GM19025 (cell line): Measurements from ENCODE around the gene TSPAN4.

Experiments
- ATAC-seq: cut with Tn5 transposase; IDR thresholded peaks from one replicate; pipeline ENCODE4 v1.9.1; 2021; ENCODE audit warnings: mild to moderate bottlenecking, low read depth, moderate library complexity; ENCODE audit not compliant: unreplicated experiment

The TSPAN4 gene

GRCh38 chr11:877565-877964 lies 34.9 kb downstream of the TSPAN4 start:
- ATAC-seq: no peak

- no peak for ATAC-seq
Measured at GRCh38 chr11:880447-880846, 37.8 kb downstream of the TSPAN4 start.

DNA sequence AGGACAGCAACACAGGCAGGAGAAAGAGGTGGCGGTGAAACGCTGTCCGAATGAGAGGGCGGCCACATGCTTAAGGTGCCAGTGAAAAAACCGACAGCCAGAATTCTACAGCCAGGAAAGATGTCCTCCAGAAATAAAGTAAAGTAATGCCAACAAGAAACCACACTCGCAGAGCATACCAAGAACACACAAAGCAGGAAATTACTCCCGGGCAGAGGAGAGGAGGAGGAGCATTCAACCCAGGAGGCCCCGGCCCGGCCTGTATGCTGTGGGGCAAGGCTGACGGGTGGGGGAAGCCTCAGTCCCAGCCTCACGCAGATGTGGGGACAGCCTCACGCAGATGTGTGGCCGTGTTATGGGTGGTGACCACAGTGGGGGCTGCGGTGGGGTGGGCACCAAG lies 39.9 kb downstream of the TSPAN4 start:
- no peak for ATAC-seq

DNA sequence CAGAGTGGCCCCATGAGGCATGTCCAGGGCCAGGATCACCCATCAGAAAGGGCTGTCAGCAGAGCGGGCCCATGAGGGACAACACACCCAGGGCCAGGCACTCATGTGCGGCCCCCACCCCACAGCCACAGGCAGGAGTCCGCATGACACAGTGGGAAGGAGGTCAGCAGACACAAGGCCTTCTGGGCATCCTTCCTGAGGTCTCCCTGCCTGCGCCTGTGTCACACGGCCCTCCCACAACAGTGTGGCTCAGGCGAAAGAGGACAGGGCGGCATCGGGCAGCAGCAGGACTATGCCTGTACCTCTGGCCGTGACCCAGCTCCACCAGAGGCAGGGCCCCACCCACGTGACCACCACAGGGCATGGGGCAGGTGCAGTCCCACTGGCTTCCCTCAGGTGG lies 40.9 kb downstream of the TSPAN4 start:
- no peak for ATAC-seq

DNA sequence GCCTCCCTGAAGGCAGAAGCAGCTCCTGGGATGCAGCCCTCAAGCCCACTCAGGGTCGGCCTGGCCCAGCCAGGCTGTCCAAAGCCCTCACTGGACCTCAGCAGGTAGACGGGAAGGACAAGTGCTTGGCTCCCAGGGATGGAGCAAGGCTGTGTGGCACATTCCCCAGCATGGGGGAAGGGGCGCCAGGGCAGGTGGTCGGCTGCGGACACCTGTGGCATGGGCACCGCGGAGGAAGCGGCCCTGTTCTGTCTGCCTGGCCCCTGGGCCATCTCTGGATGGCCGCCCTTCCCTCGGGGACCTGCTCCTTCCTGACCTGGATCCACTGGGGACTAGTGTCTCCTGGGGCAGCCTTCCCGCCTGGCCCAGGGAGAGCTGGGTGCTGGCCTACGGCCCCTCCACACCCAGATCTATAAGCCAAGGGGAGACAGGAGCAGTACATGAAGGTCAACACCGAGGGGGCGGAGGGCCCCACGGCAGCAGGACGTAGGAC lies 42.0 kb downstream of the TSPAN4 start:
- no peak for ATAC-seq

DNA sequence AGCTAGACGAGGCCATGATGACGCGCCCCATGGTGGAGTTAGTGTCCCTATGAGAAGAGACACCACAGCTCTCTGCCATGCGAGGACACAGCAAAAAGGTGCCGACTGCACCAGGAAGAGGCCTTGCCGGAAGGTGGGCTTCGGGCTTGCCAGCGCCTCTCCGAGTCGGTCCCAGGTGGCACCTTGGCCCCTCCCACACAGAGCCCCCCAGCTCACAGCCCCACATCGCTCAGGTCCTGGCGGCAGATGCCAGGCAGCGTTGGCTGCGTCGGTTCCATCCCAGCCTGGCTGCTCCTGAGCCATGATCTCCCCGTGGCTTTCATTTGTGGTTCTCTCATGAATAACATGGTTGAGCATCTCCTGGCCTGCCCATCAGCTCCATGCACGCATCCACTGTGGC lies 43.9 kb downstream of the TSPAN4 start:
- ATAC-seq: no peak

DNA sequence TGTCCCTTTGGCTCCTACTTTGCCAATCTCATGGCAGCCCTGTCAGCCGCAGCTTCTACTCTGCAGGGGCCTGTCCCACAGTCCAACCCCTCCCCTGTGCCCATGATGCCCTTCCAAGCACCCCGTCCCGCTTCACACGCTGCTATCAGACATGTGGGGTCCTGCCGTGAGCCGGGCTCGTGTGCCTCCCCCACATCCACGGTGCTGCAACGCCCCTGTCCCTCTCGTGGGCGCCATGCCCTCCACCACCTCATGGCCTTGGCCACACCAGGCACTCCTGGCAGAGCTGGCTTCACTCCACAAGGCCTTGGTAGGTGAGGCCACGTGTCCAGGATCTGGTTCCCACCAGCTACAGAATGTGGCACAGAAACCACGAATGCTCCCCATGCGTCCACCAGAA lies 44.9 kb downstream of the TSPAN4 start:
- no peak for ATAC-seq

DNA sequence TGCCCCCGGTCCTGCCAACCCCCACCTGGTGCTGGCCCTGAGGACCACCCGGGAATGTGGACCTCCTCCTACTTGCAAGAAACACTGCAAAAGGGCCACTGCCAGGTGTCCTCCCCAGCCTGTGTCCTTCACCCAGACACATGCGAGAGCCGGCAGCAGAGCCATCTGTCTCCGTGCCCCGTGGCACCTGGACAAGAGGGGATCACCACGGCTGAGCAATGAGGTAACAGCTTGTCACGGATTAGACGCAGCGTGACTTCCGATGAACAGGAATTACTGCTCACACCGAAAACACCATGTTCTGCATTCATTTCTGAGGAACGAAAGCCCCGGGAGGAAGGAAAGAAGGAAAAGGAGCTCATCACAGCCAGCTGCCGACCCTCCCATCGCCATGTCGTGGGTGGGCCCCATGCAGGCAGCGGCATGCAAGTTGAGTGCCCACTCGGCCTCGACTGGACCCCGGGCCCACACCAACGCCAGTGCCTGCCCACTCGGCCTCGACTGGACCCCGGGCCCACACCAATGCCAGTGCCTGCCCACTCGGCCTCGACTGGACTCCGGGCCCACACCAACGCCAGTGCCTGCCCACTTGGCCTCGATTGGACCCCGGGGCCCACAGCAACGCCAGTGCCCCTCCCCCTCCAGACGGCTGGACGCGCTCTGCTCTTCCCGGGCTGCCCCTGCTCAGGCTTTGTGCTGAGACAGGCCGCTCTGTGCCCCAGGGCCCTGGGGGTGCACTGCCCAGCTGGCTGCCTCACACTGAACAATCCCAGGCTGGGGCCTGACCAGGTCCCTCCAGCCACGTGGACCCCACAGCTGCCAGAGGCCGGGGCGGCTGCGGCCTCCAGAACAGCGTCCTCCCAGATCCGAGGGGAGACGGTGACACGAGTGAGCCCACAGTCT lies 45.9 kb downstream of the TSPAN4 start:
- ATAC-seq: no peak

GRCh38 chr11:889257-889656 lies 46.6 kb downstream of the TSPAN4 start:
- no peak for ATAC-seq

DNA sequence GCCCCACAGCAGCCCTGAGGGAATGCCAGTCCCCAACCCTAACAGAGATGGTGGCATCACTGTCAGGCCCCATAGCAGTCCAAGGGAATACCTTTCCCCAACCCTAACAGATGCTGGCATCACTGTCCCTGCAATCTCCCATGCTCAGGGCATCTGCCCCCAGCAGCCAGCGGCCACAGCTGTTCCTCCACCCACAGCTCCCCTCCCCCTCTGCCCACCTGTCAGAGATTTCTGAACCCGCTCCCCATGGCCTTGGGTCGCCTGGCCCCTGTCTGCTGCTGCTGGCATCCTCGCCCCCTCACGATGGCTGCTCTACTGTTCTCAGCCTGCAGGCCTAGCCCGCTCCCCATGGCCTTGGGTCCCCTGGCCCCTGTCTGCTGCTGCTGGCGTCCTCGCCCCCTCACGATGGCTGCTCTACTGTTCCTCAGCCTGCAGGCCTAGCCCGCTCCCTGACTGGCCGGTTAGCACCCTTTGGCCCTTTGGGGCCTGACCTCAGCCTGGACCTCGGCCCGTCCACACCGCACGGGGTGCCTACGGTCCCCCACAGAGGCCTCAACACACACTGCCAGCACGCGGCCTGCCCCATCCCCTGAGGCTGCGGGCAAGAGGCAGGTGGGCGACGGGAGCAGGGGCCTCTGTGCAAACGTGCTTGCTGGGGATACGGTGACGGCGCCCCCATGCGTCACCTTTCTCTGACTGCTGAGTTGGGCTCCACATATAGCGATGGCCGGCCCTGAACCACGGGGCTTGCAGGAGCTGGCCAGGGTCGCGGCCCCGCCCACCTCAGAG lies 47.2 kb downstream of the TSPAN4 start:
- ATAC-seq: no peak

DNA sequence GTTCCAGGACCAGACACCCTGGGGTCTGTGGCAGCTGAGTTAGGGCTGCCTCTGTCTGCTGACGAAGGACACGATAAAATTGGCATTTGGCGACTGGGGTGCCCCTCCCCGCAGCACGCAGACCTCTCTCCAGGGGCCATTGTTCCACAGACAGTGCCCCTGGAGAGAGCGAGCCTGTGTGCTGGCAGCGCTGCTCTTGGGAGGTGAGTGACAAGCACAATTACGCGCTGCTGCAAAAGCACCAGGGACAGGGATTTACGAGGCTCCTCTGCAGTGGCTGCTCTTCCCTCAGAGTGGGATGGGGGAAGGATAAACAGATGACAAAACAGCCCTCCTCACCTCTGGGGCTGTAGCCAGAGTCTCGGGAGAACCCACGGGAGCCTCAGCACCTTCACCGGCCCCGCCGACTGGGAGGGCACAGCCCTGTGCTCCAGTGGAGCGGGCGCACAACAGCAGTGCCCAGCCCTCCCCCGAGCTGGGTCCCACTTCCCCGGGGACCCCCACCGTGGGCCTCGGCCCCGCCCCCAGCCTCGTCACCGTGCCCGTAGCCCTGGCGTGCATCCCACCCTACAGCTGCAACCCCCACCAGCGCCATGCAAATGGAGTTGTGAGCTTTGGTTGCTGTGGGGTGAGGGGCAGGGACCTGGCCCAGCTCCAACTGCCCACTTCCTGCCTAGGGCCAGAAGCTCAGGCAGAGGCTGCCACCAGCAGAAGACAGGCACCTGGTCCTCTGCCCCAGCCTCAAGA lies 48.3 kb downstream of the TSPAN4 start:
- ATAC-seq: no peak

GRCh38 chr11:893008-893654 lies 50.5 kb downstream of the TSPAN4 start:
- no peak for ATAC-seq

DNA sequence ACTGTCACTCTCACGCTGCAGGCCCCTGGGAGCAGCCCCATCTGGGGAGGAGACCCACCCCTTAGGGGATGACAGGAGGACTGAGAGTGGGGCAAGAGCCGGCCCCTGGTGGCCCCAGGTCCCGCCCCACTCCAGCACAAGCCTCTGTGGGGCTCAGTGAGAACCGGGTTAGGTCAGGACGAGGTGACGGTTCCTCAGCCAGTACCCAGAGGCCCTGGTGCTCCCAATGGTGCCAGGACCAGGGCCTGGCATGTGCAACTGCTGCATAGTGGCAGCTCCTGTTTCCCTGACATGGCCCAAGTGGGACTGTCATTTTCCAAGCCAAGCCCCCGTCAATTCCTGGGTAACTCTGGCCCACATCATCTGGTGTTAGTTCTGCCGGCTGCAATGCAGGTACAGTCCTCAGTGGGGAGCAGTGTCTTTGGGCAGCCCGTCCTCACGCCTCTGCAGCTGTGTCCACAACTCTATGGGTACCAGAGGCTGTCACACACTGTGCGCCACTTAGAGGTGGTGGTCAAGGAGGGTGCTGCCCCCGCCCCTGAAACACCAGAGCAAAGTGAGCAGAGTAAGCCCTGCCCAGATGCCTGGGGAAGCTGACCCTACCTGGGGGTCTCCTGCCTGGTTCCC lies 52.0 kb downstream of the TSPAN4 start:
- no peak for ATAC-seq

- no peak for ATAC-seq
Measured at GRCh38 chr11:895331-896110, 52.9 kb downstream of the TSPAN4 start.

DNA sequence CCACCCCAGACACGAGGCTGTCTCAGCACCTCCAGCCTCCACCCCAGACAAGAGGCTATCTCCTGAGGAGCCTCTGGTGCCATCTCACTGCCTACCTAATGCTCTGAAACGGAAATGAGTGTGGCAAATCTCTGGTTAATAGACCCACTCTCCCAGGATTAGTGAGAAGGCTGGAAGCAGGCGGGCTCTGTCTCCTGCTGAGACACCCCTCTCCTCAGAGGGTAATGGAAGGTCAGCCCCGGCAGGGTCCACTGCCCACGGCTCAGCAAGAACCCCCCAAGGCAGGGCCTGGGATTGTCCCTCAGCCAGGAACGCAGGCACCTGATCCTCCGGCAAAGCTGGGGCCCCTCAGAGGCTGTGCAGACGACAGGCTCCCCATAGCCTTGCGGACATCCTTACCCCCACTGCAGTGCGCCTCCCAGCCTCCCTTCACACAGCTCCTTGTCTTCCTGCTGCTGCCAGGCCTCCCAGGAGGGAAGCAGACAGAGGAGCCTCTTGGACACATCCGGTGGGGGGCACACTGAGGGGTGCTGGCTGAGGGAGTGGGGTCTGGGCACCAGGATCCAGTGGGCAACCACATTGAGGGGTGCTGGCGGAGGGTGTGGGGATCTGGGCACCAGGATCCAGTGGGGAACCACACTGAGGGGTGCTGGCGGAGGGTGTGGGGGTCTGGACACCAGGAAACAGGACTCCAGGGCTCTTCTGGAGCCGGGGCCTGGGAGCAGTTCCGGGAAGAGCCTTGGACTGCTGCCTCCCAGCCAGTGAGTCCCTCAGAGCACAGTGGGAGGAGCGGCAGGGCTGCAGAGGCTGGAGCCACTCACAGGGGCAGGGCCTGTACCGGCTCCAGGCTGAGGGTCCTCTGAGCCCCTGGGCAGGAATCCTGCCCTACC lies 54.8 kb downstream of the TSPAN4 start:
- no peak for ATAC-seq

DNA sequence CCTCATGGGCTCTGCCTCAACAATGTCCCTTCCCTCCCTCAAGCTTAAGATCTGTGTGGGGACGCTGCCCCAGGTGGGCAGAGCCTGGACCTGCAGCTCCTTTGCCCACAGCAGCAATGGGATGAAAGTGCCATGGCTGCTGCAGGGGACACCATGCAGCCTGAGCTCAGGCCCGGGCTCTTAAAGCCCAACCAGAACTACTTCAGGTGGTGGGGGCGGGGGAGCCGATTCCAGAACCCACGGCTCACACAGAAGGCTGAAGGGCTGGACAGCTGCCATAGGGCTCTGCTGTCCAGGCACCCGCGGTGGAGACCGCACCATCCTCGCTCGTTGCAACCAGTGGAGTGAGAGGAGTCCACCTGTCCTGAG lies 55.5 kb downstream of the TSPAN4 start:
- ATAC-seq: no peak

DNA sequence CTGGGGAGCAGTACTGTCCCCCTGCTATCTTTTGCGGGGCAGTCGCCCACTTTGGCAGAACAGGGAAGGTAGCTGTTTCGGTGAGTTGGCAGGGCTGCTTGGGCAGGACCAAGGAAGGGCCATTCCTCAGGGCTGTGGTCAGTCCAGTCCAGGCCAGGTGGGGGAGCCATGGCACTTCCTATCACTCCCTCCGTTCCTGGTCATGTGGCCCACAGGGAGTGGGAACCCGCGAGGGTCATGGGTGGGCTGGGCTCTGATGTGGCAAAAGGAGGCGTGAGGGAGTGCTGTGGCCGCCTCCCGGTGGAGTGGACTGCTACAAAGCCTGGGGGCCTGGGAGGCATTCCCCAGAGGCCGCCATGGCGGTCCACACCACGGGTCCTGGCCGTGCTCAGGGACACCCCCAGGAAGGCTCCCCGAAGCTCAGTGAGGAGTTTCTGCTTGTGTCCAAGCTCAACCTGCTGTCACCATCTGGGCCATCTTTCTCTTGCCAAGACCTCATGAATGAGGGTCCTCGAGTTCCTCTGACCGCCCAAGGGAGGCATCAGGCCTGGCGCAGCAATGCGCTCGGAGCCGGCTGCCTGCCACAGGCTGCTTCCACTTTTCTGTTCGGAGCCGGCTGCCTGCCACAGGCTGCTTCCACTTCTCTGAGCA lies 56.0 kb downstream of the TSPAN4 start:
- ATAC-seq: no peak

GRCh38 chr11:899724-900123 lies 57.1 kb downstream of the TSPAN4 start:
- no peak for ATAC-seq
